Testis (tissue), 3 donors: ENCODE measurements around the gene SEC24C. TPM values are rescaled to one million over a fixed set of nuclear protein-coding genes. Genes with fewer than 3 reads are reported as not detected.

Experiments
- DNase-seq: peaks from one replicate; pipeline ENCODE4 v3.0.0-alpha.2; 2019
- H3K27ac ChIP-seq, 2 donors: fragments of 200-600 bp; sonication (generic); one replicate each; pipeline ENCODE4 v1.5.1; 2019
- H3K27me3 ChIP-seq: fragments of 200-600 bp; sonication (generic); one replicate; pipeline ENCODE4 v1.5.1; 2019
- H3K36me3 ChIP-seq: fragments of 200-600 bp; sonication (generic); one replicate; pipeline ENCODE4 v1.5.1; 2017; ENCODE audit warnings: low read depth; ENCODE audit errors: missing control alignments
- H3K4me1 ChIP-seq: fragments of 200-600 bp; sonication (generic); one replicate; pipeline ENCODE4 v1.5.1; 2019
- H3K4me3 ChIP-seq, 2 donors: fragments of 200-600 bp; sonication (generic); one replicate each; pipeline ENCODE4 v1.5.1; 2017 to 2019
- H3K9me3 ChIP-seq: fragments of 200-600 bp; sonication (generic); one replicate; pipeline ENCODE4 v1.5.1; 2017
- CTCF ChIP-seq, 3 experiments: fragments of 450-650 bp in 2 of 3; fragments of 200-600 bp in 1 of 3; sonication (generic) in 1 of 3; IDR thresholded peaks; one replicate each; pipeline ENCODE4 v1.5.1; 2016 to 2019; ENCODE audit warnings: antibody characterized with exemption in 3 of 3, mild to moderate bottlenecking in 2 of 3, moderate library complexity in 1 of 3
- POLR2A ChIP-seq: fragments of 450-650 bp; IDR thresholded peaks from one replicate; pipeline ENCODE4 v1.6.1; 2017; ENCODE audit warnings: antibody characterized with exemption, mild to moderate bottlenecking, moderate library complexity
- WGBS, 2 donors: methylation state at CpG; one replicate each; pipeline ENCODE4 v1.1.5; 2018; 5-methylcytosine and 5-hydroxymethylcytosine counted together
- intact Hi-C: fragments of 100-400 bp; cut with DNase I; formaldehyde crosslinking; loops from one replicate; pipeline ENCODE4 v1.15.1; 2023; ENCODE audit warnings: low total_unique reads
- polyA plus RNA-seq: library from polyadenylated mRNA; stranded (reverse); fragments of 350-450 nt; fragmentation: Illumina TruSeq; extraction: RNeasy Lipid Tissue Mini Kit (QIAGEN cat#74804); gene quantifications from one replicate; pipeline ENCODE4 v1.2.3, GENCODE V29; 2014; ENCODE audit warnings: low read depth, low replicate concordance; ENCODE audit not compliant: insufficient read depth
- total RNA-seq, 2 donors: library from RNA; depleted of rRNA; stranded (reverse); fragments of >200 nt; gene quantifications; one replicate each; pipeline ENCODE4 v1.2.3, GENCODE V29; 2016

SEC24C gene
- total and polyA plus RNA-seq, 3 donors from 2014 or later: 77.8 to 92.4 (median 82.0) TPM

- WGBS, 2 donors: 85 to 91% methylated on average over 9 of the region's 9 CpGs
- DNase-seq: no peak
Observed at GRCh38 chr10:73758704-73759511, 14.7 kb downstream of the SEC24C start.

GRCh38 chr10:73759512-73760115, 15.4 kb downstream of the SEC24C start:
- no peaks in the 10 kb centered on the region for H3K4me1 ChIP-seq
- intact Hi-C loops: no loop called here
- WGBS, 2 donors: 72 to 89% methylated on average over 2 to 5 of the region's 5 CpGs
- TF ChIP-seq POLR2A: no peak
- no peak for TF ChIP-seq CTCF (IDR thresholded peaks at IDR 0.05)
- no peaks in the 10 kb centered on the region for H3K36me3 ChIP-seq
- H3K4me3 ChIP-seq: no peak overlapping the region
- no peak overlapping the region for H3K27ac ChIP-seq
- no peaks in the 10 kb centered on the region for H3K27me3 ChIP-seq
- no peaks in the 10 kb centered on the region for H3K9me3 ChIP-seq
- DNase-seq: no peak

More at GRCh38 chr10:73758704-73759511, 14.7 kb downstream of the SEC24C start:
- Histone ChIP-seq H3K4me3 (no peak overlapping the region), H3K4me1 (no peaks in the 10 kb centered on the region), H3K27ac (no peak overlapping the region), H3K27me3 (no peaks in the 10 kb centered on the region), H3K36me3 (no peaks in the 10 kb centered on the region), H3K9me3 (no peaks in the 10 kb centered on the region)
- TF ChIP-seq CTCF (IDR thresholded peaks at IDR 0.05) (no peak), POLR2A (no peak)
- intact Hi-C loops: no loop called here

GRCh38 chr10:73761781-73762180, 17.6 kb downstream of the SEC24C start:
- Histone ChIP-seq H3K27me3 (no peaks in the 10 kb centered on the region), H3K36me3 (no peaks in the 10 kb centered on the region)
- no peak for TF ChIP-seq CTCF (IDR thresholded peaks at IDR 0.05)
- TF ChIP-seq POLR2A: no peak

GRCh38 chr10:73762915-73763314, 18.7 kb downstream of the SEC24C start:
- 79 to 82% methylated on average over 2 of the region's 2 CpGs for WGBS, 2 donors
- intact Hi-C loops: no loop called here
- no peak overlapping the region for H3K4me3 ChIP-seq
- no peak for TF ChIP-seq POLR2A
- TF ChIP-seq CTCF (IDR thresholded peaks at IDR 0.05): no peak
- no peak for DNase-seq
- H3K27ac ChIP-seq: no peak overlapping the region
- H3K9me3 ChIP-seq: no peaks in the 10 kb centered on the region
- H3K4me1 ChIP-seq: no peaks in the 10 kb centered on the region
- no peaks in the 10 kb centered on the region for H3K27me3 ChIP-seq
- no peaks in the 10 kb centered on the region for H3K36me3 ChIP-seq

More at GRCh38 chr10:73761781-73762180, 17.6 kb downstream of the SEC24C start:
- Histone ChIP-seq H3K4me1 (no peaks in the 10 kb centered on the region), H3K27ac (no peak overlapping the region), H3K4me3 (no peak overlapping the region), H3K9me3 (no peaks in the 10 kb centered on the region)
- no peak for DNase-seq
- WGBS, 2 donors: 97 to 100% methylated on average over 1 of the region's 1 CpG
- intact Hi-C loops: no loop called here
